ENCODE data around the gene C3.
"Not testable (repeated sequence)": the region's sequence is repeated elsewhere in the genome, so short reads cannot be mapped to it uniquely, and the experiment has no call there.

Gene C3

GRCh38 chr19:6720369-6721137 lies at the start of gene C3:
TSS of gene C3 (minus strand) at chr19:6720650. CDS start at chr19:6720589, 61 bp downstream.
- DNase-seq (ENCODE audit: low read depth): peak; percentile 87

DNA sequence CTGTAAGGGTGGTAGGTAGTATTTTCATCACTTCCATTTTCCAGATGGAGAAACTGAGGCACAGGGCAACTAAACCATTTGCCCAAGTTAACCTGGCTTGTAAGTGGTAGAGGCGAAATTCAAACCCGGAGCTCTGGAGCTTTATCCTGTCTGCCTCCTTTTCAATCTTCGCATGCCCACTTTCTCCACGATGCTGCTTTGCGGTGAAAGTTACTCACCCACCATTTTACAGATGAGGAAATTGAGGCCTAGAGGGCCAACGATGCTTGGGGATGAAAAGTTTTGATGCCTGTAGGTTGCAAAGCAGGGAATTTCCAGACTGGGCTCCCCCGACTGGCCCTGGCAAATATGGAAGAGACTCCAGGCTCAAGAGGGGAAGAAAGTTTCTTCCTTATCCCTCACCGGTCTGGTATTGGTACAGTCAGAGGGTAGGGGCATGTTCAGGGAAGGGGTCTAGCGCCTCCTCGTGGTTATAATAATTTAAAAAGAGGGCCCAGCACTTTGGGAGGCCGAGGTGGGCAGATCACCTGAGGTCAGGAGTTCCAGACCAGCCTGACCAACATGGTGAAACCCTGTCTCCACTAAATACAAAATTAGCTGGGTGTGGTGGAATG lies 48.7 kb upstream of the C3 start:
- DNase-seq (ENCODE audit: low read depth): no peak

- DNase-seq (ENCODE audit: low read depth): no peak
Observed at GRCh38 chr19:6768236-6768785, 47.9 kb upstream of the C3 start.

GRCh38 chr19:6767357-6768235 lies 47.1 kb upstream of the C3 start, which contains the start of gene SH2D3A:
TSS of gene SH2D3A (minus strand) at chr19:6767435. CDS start at chr19:6763748, 3,687 bp downstream.
- DNase-seq (ENCODE audit: low read depth): no peak

- DNase-seq (ENCODE audit: low read depth): no peak
Observed at GRCh38 chr19:6767081-6767356, 46.6 kb upstream of the C3 start.

- no peak for DNase-seq (ENCODE audit: low read depth)
Observed at GRCh38 chr19:6766357-6767080, 46.1 kb upstream of the C3 start.

GRCh38 chr19:6765738-6766356 lies 45.4 kb upstream of the C3 start:
- no peak for DNase-seq (ENCODE audit: low read depth)

- not testable (repeated sequence) for DNase-seq (ENCODE audit: low read depth)
Observed at GRCh38 chr19:6762253-6762797, 41.9 kb upstream of the C3 start.

DNA sequence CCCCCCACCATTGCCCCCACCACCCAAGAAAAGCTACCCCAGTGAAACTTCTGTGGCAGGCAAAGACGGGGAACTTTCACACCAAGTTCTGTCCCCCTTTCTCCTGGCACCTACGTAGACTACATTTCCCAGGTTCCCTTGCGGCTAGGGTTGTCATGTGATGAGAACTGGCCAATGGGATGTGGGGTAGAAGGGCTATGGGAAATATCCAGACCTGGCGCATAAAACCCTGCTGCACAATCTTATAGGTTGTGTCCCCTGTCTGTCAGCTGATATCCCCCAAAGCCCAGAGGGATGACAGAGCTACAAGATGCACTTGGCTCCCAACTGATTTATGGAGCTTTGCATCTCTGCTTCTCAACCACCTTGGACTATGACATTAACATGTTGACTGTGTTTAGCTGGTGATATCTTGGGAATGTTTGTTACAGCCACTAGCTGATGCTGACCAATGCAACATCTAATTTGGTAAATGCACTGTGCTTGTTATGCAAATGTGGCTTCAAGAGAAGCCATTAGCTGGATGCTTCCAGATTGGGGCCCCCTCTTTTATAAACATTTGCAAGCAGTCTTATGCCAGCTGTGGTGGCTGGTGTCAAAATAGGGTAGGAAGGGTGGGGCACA lies 40.7 kb upstream of the C3 start:
- DNase-seq (ENCODE audit: low read depth): no peak

GRCh38 chr19:6760606-6761005 lies 40.2 kb upstream of the C3 start:
- no peak for DNase-seq (ENCODE audit: low read depth)

DNA sequence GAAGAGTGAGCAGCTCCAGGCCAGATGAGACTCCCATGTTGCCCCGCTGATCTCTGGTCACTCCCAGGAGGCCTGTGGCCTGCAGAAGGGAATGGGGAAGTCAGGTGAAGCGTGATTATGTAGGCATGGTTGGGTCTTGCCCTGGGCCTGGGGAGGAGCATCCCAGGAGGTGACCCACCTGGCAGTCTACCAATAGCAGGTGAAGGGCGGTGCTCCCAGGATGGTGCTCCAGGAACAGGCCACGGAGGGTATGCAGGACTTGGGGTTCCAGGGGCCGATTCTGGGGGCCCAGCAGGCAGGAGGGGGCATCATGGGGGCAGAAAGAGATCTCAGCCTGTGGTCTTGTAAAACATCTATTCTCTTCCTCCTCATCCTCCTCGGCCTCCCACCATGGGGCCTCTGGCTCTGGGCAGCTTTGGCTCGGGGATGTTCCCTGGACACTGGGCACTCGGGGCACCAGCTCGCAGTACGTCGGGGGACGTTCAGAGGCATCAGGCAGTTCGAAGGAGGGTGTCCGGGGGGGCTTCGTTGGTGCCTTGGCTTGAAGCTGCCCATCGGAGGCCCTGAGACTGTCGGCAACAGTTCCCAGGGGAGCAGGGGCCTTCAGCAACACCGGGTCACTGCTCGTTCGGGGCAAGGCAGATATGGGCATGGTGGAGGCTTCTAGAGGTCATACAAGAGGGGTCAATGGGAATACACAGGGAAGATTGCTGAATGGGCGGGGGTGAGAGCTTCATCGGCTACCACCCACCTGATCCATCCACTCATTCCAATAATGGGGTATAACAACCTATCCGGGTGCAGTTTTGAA lies 34.4 kb upstream of the C3 start:
- no peak for DNase-seq (ENCODE audit: low read depth)

DNA sequence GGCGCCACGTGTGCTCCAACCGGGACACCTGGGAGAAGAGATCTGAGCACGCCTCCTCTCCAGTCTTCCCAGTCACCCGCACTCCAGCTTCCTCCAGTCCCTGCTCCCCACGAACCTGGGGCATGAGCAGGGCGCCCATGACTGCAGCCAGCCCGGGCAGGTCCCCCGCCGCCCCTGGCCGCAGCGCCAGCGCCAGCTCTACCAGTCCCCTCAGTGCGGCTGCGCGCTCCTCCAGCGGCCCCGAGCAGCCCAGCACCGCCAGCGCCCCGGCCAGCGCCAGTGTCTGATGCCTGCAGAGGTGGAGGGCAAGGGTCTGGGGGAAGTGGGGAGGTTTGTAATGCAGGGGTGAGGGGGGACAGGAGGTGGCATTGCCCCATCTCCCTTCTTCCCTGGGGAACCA lies 33.7 kb upstream of the C3 start:
- no peak for DNase-seq (ENCODE audit: low read depth)

GRCh38 chr19:6753178-6754031 lies 33.0 kb upstream of the C3 start:
- peak; percentile 58 for DNase-seq (ENCODE audit: low read depth)

DNA sequence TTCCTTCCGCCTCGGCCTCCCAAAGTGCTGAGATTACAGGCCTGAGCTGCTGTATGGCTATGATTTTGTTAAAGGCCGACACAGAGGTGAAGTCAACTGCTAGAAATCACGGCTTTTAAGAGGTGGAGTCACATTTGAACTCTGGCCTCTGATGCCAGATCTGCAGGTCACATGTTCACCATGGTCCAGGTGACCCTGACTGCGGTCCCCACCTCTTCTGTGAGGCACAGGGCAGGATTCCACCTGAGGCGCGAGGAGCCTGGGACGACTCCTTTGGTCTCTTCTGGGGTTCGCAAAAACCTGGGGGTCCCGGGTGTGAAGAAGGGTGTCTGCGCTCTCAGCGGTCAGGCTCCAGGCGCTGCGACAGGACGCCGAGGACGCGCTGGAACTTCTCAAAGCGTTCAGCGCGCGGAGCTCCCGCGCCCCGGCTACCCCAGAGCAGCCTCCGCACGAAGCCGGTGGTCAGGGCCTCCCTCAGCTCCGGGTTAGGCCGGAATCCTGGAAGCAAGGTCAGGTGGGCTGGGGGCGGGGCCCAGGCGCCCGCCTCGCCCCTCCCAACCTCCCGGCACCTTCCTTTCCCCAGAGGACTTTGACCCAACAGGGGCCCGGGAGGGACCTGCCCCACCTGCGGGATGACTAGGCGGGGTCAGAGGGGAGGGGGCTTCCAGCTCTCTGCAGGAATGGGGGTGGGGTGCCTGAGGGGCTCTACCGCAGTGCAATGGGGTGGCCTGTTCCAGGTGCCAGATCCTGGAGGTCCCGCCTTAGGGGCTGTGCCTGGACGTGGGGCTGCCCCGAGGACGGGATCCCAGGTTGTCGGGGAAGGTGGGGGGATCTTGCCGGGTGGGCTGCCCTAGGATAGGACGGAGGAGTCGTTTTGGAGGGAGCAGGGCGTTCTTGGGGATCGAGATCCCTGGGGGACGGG lies 32.1 kb upstream of the C3 start:
- no peak for DNase-seq (ENCODE audit: low read depth)

DNA sequence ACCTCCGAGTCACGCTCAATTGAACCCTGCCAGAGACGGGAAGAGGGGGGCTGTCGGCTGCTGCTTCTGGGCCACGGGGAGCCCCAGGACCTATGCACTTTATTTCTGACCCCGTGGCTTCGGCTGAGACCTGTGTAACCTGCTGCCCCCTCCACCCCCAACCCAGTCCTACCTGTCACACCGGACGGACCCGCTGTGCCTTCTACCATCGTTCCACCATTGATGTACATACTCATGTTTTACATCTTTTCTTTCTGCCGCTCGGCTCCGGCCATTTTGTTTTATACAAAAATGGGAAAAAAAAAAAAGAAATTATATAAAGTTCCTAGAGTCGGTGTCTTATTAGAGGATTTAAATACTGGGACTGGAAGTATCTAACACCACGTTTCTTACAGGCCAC lies 30.7 kb upstream of the C3 start:
- no peak for DNase-seq (ENCODE audit: low read depth)

GRCh38 chr19:6750062-6750461 lies 29.6 kb upstream of the C3 start:
- no peak for DNase-seq (ENCODE audit: low read depth)

DNA sequence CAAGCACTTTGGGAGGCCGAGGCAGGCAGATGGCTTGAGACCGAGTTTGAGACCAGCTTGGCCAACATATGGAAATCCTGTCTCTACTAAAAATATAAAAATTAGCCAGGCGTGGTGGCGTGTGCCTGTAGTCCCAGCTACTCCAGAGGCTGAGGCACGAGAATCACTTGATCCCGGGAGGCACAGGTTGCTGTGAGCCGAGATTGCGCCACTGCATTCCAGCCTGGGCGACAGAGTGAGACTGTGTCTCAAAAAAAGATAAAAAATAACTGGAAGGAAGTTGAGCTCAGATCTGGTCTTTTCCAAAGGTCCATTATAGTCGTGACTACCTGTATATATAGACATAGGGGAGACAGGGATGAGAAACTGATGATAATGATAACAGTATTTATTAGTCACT lies 28.1 kb upstream of the C3 start:
- DNase-seq (ENCODE audit: low read depth): not testable (repeated sequence)

DNA sequence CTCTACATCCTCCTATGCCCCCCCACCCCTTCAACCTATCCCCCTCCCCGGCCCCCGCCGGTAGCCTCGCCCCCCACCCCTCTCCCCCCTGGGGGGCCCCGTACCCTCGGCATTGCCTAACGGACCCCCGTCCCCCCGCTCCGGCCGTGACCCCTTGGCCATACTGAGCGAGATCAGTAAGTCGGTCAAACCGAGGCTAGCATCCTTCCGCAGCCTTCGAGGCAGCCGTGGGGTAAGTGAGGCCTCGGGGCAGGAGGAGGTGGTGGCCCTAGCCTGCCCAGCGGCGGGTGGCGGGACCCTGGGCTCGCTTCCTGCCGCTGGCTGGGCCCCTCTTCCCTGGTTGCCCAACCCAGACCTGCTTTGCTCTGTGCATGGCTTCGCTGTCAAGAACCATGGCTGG lies 25.5 kb upstream of the C3 start:
- no peak for DNase-seq (ENCODE audit: low read depth)
